Effector memory CD4-positive, alpha-beta T cell (primary cell): ENCODE data around the gene OR9G1.

Experiments
- DNase-seq, 3 donors: peaks; one replicate each; pipeline ENCODE4 v3.0.0-alpha.2; 2020
- H3K27ac ChIP-seq: 2 replicates; pipeline ENCODE4 v1.7.0; 2013; ENCODE audit warnings: mild to moderate bottlenecking, low read length, moderate library complexity; ENCODE audit not compliant: insufficient read depth, poor library complexity, severe bottlenecking
- H3K27me3 ChIP-seq: replicated peaks from 2 replicates; pipeline ENCODE4 v1.7.0; 2013; ENCODE audit warnings: mild to moderate bottlenecking, low read length; ENCODE audit not compliant: insufficient read depth, control insufficient read depth, poor library complexity, severe bottlenecking
- H3K36me3 ChIP-seq: 2 replicates; pipeline ENCODE4 v1.7.0; 2013; ENCODE audit warnings: mild to moderate bottlenecking, low read length, moderate library complexity; ENCODE audit not compliant: control insufficient read depth, insufficient read depth
- H3K4me1 ChIP-seq: 2 replicates; pipeline ENCODE4 v1.7.0; 2013; ENCODE audit warnings: low read length, mild to moderate bottlenecking; ENCODE audit not compliant: control insufficient read depth, insufficient read depth, poor library complexity, severe bottlenecking
- H3K4me3 ChIP-seq: 2 replicates; pipeline ENCODE4 v1.7.0; 2013; ENCODE audit warnings: low read length, low read depth, mild to moderate bottlenecking; ENCODE audit not compliant: insufficient read depth, poor library complexity, severe bottlenecking
- H3K9me3 ChIP-seq: 2 replicates; pipeline ENCODE4 v1.7.0; 2013; ENCODE audit warnings: mild to moderate bottlenecking, low read length, moderate library complexity; ENCODE audit not compliant: control insufficient read depth

The OR9G1 gene

DNA sequence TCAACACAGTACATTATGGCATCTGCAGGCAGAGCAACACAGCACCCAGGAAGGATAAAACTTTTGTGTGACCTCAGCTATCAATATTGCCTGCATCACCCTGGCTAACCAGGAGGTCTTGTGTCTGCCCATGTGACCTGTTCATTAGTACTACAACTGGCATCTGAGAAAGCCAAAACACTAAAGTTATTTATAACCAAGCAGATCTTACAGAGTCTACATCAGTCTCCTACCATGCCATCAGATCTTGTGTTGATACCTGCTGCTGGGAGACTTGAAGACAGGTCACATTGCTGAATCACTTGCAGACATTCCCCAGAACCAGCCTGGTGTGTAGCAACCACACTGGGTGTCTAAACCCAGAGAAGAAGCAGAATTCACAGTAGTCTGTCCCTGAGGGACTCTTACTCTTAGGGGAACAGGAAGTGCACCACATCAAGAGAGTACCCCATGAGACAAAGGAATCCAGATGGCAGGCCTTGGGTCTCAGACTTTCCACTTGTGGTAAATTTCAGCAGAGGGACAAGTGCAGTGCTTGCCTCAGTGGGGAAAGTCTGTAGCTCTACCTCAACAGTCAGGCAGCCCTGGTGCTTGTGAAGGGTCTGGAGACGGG is 7.0 kb downstream of the OR9G1 start:
- Histone ChIP-seq H3K4me1 (no peaks in the 10 kb centered on the region), H3K4me3 (no peak overlapping the region), H3K27ac (no peak overlapping the region), H3K27me3 (no peaks in the 10 kb centered on the region), H3K36me3 (no peaks in the 10 kb centered on the region), H3K9me3 (no peaks in the 10 kb centered on the region)
- DNase-seq: no peak

DNA sequence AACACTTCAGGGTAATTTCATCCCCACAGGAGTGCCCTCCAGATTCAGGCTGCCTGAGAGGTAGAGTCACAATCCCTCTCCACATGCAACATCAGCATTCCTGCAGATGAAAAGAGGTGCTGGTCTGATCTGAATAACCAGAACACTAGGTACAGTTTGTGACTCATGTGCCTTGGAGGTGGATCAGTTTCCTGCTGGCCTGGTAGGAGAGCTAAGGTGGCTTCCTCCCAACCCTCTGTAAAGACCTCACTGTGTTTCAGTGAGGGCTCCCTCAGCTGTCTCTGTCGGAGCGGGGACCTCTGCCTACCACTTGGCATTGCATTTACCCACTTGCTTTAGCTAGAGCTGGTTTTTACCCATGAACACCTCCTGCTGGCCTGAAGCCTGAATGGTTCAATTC is 7.6 kb downstream of the OR9G1 start:
- Histone ChIP-seq H3K9me3 (no peaks in the 10 kb centered on the region), H3K4me1 (no peaks in the 10 kb centered on the region), H3K27ac (no peak overlapping the region), H3K27me3 (no peaks in the 10 kb centered on the region), H3K36me3 (no peaks in the 10 kb centered on the region), H3K4me3 (no peak overlapping the region)
- no peak for DNase-seq

DNA sequence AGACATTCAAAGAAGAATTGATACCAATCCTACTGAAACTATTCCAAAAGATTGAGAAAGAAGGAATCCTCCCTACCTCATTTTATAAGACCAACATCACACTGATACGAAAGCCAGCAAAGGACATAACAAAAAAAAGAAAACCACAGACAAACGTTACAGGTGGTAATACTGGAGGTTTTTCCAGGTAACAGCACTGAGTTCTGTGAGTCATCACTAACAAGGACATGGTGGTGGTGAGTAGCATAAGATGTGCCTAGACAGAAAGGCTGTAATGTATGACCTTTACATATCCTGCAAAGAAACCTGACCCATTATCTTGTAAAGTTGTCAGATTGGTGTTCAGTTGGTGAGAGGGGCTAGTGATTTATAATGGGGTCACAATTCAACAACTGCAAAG is 15.3 kb downstream of the OR9G1 start:
- no peak for DNase-seq
- H3K27ac ChIP-seq: no peak overlapping the region
- no peaks in the 10 kb centered on the region for H3K27me3 ChIP-seq
- H3K4me3 ChIP-seq: no peak overlapping the region
- H3K9me3 ChIP-seq: no peaks in the 10 kb centered on the region
- no peaks in the 10 kb centered on the region for H3K4me1 ChIP-seq
- H3K36me3 ChIP-seq: no peaks in the 10 kb centered on the region

DNA sequence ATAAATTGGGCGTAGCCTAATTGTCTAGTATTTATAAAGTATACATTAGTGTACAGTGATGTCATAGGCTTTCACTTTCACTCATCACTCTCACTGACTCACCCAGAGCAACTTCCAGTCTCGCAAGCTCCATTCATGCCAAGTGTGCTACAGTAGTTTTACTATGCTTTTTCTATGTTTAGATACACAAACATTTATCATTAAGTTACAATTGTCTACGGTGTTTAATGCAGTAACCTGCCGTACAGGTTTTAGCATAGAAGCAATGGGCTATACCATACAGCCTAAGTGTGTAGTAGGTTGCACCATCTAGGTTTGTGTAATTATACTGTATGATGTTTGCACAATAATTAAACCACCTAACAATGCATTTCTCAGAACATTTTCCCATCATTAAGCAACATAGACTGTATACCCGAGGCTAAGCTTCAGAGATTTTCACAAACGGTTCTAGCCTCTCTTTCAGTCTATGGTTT is 17.5 kb downstream of the OR9G1 start:
- H3K27ac ChIP-seq: no peak overlapping the region
- no peaks in the 10 kb centered on the region for H3K4me1 ChIP-seq
- no peaks in the 10 kb centered on the region for H3K27me3 ChIP-seq
- H3K36me3 ChIP-seq: no peaks in the 10 kb centered on the region
- no peak overlapping the region for H3K4me3 ChIP-seq
- no peaks in the 10 kb centered on the region for H3K9me3 ChIP-seq
- no peak for DNase-seq

DNA sequence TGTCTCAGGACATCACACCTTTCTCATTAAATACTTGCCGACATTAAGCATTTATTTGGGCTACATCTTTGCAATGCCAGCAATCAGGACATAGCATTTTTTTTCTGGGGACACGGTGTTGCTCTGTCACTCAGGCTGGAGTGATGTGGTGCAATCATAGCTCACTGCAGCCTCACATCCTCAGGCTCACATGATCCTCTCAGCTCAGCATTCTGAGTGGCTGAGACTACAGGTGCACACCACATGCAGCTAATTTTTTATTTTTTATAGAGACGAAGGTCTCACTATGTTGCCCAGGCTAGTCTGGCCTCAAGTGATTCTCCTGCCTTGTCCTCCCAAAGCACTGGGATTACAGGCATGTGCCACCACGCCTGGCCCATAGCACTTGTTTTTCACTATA is 21.6 kb downstream of the OR9G1 start:
- no peaks in the 10 kb centered on the region for H3K9me3 ChIP-seq
- no peaks in the 10 kb centered on the region for H3K4me1 ChIP-seq
- no peaks in the 10 kb centered on the region for H3K27me3 ChIP-seq
- H3K27ac ChIP-seq: no peak overlapping the region
- H3K4me3 ChIP-seq: no peak overlapping the region
- no peak for DNase-seq
- H3K36me3 ChIP-seq: no peaks in the 10 kb centered on the region

DNA sequence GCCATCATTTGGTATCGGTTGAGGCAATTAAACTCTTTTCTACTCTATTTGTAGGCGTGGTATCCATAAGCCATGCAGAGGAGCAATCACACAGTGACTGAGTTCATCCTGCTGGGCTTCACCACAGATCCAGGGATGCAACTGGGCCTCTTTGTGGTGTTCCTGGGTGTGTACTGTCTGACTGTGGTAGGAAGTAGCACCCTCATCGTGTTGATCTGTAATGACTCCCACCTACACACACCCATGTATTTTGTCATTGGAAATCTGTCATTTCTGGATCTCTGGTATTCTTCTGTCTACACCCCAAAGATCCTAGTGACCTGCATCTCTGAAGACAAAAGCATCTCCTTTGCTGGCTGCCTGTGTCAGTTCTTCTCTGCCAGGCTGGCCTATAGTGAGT is 41.2 kb downstream of the OR9G1 start:
- Histone ChIP-seq H3K9me3 (no peaks in the 10 kb centered on the region), H3K4me1 (no peaks in the 10 kb centered on the region), H3K4me3 (no peak overlapping the region), H3K36me3 (no peaks in the 10 kb centered on the region), H3K27ac (no peak overlapping the region), H3K27me3 (no peaks in the 10 kb centered on the region)
- DNase-seq: no peak

DNA sequence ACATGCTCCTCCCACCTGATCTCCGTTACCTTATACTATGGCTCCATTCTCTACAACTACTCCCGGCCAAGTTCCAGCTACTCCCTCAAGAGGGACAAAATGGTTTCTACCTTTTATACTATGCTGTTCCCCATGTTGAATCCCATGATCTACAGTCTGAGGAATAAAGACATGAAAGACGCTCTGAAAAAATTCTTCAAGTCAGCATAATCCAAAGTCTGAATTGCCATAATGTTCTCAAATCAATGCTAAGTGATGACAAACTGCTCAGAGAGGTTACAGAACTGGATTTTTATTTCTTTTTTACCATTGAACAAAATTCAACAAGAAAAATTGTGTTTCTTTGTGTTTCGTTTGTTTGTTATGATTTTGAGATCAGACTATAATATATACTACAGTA is 42.0 kb downstream of the OR9G1 start:
- H3K4me1 ChIP-seq: no peaks in the 10 kb centered on the region
- no peak for DNase-seq
- no peak overlapping the region for H3K4me3 ChIP-seq
- H3K9me3 ChIP-seq: no peaks in the 10 kb centered on the region
- no peaks in the 10 kb centered on the region for H3K36me3 ChIP-seq
- no peak overlapping the region for H3K27ac ChIP-seq
- no peaks in the 10 kb centered on the region for H3K27me3 ChIP-seq

DNA sequence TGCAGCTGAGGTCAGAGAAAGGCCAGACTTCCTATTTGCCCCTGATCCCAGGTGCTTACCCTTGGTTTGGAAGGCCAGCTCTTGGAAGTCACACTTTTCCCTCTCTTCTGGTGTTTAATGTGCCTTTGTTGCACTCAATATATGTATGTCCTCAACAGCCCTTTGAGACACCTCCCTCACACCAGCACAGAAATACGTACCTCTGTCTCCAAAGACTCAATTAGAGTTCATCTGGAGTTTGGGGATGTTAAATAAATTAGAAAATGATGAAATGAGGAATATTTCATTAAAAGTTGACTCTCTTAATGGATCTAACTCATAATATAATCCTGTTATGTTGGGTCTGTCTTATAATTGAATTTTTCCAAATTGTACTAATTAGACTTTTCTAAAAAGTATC is 49.7 kb downstream of the OR9G1 start, which contains the start of gene OR9G4:
Gene OR9G4, minus strand, starts transcription at position 101 of the 400 bp plus-strand sequence. CDS start 4,931 bp downstream, outside the sequence.
- Histone ChIP-seq H3K4me1 (no peaks in the 10 kb centered on the region), H3K4me3 (no peak within 1 kb of the TSS), H3K36me3 (no peaks in the 10 kb centered on the region), H3K9me3 (no peaks in the 10 kb centered on the region), H3K27me3 (no peaks in the 10 kb centered on the region), H3K27ac (no peak within 1 kb of the TSS)
- no peak for DNase-seq

DNA sequence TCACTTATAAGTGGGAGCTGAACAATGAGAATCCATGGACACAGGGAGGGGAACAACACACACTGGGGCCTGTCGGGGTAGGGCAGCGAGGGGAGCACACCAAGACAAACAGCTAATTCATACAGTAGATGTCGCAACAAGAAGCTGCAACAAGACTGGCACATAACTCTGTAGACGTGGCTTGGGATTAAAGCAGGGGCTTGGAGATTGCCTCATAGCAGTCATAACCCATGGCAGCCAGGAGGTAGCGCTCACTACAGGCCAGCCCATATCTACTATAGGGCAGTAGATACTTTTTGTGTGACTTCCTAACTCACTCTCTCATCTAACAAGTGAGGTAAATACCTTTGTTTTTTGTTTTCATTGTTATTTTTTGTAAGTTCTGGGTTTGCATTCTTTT is 51.3 kb downstream of the OR9G1 start:
- Histone ChIP-seq H3K27ac (no peak overlapping the region), H3K36me3 (no peaks in the 10 kb centered on the region), H3K4me3 (no peak overlapping the region), H3K9me3 (no peaks in the 10 kb centered on the region), H3K27me3 (no peaks in the 10 kb centered on the region), H3K4me1 (no peaks in the 10 kb centered on the region)
- DNase-seq: no peak

DNA sequence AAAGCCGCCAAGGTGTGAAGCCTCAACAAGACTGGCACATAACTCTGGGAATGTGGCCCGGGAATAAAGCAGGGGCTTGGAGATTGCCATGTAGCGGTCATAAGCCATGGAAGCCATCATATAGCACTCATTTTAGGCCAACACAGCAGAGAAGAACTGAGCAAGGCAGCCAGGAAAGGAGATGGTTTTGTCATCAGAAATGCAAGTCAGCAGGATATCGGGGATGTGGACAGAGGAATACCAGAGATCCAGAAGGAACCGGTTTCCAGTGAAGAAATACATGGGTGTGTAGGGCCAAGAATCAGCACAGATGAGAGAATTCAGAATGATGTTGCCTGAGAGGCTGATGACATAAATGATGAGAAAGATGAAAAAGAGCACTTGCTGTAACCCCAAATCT is 52.6 kb downstream of the OR9G1 start:
- H3K27ac ChIP-seq: no peak overlapping the region
- no peak for DNase-seq
- H3K36me3 ChIP-seq: no peaks in the 10 kb centered on the region
- H3K4me3 ChIP-seq: no peak overlapping the region
- H3K27me3 ChIP-seq: no peaks in the 10 kb centered on the region
- no peaks in the 10 kb centered on the region for H3K4me1 ChIP-seq
- H3K9me3 ChIP-seq: no peaks in the 10 kb centered on the region
